Ovary (tissue), 9 donors: ENCODE data around the gene TRPM3. TPM values are rescaled to one million over a fixed set of nuclear protein-coding genes. Genes with fewer than 3 reads are reported as not detected.

ENCODE experiments used
- DNase-seq, 5 donors: peaks; one replicate each; pipeline ENCODE4 v3.0.0-alpha.2; 2019 to 2020
- H3K27ac ChIP-seq, 2 donors: fragments of 200-600 bp; one replicate each; pipeline versions ENCODE4 v1.5.1 to v1.8.0; 2019 to 2022
- H3K27me3 ChIP-seq: fragments of 200-600 bp; one replicate; pipeline ENCODE4 v1.8.0; 2022
- H3K36me3 ChIP-seq: fragments of 200-600 bp; sonication (generic); one replicate; pipeline ENCODE4 v1.5.1; 2019
- H3K4me1 ChIP-seq: one replicate; pipeline ENCODE4 v1.8.1; 2013; ENCODE audit warnings: mild to moderate bottlenecking, moderate library complexity; ENCODE audit not compliant: insufficient read depth
- H3K4me3 ChIP-seq: fragments of 200-600 bp; sonication (generic); one replicate; pipeline ENCODE4 v1.5.1; 2017
- H3K9me3 ChIP-seq, 2 donors: fragments of 200-600 bp in 1 of 2; sonication (generic) in 1 of 2; one replicate each; pipeline versions ENCODE4 v1.5.1 to v1.8.1; 2013 to 2019; ENCODE audit warnings: mild to moderate bottlenecking in 1 of 2, moderate library complexity in 1 of 2
- CTCF ChIP-seq, 3 donors: fragments of 450-650 bp in 2 of 3; fragments of 200-600 bp in 1 of 3; IDR thresholded peaks; one replicate each; pipeline versions ENCODE4 v1.5.1 to v1.8.0; 2016 to 2022; ENCODE audit warnings: antibody characterized with exemption in 3 of 3, mild to moderate bottlenecking in 1 of 3
- EP300 ChIP-seq: sonication (generic); formaldehyde crosslinking; IDR thresholded peaks from one replicate; pipeline ENCODE4 v1.6.1; 2017; ENCODE audit warnings: antibody characterized with exemption
- POLR2A ChIP-seq: fragments of 450-650 bp; IDR thresholded peaks from one replicate; pipeline ENCODE4 v1.6.1; 2017; ENCODE audit warnings: antibody characterized with exemption, mild to moderate bottlenecking, moderate library complexity
- WGBS, 3 donors: extraction: QIAGEN DNeasy Blood & Tissue Kit in 1 of 3; methylation state at CpG; one replicate each; pipeline versions ENCODE4 v1.1.5 to v1.1.7; 2013 to 2017; 5-methylcytosine and 5-hydroxymethylcytosine counted together
- intact Hi-C, 4 donors: fragments of 100-400 bp; cut with DNase I; formaldehyde crosslinking; loops; one replicate each; pipeline versions ENCODE4 v1.11.0 to v1.15.1; 2022 to 2023
- polyA plus RNA-seq, 2 donors: library from polyadenylated mRNA; stranded (reverse); fragments of 200-250 nt in 1 of 2; fragments of 350-450 nt in 1 of 2; fragmentation: Illumina TruSeq in 1 of 2; extraction: RNeasy Lipid Tissue Mini Kit (QIAGEN cat#74804) in 1 of 2; gene quantifications; one replicate each; pipeline ENCODE4 v1.2.3, GENCODE V29; 2013 to 2014
- total RNA-seq, 7 donors: library from RNA; depleted of rRNA in 2 of 7; stranded (reverse); fragments of >200 nt in 2 of 7; fragmentation: NEBNext Ultra II Directional in 3 of 7; extraction: Animal tissue kit (Norgen Biotek cat#: 25700) in 3 of 7; gene quantifications; one replicate each; pipeline versions ENCODE4 v1.1.0 to v1.2.4, GENCODE V29; 2016 to 2023
- donor health status: DM: no; HTN: no; CAD: no; lungs with moderate emphysema.
- donor health status: DM: no; HTN: no; CAD: no.
- donor health status: Bipolar disorder and iron deficiency.
- donor health status: DM: yes; HTN: yes; CAD: no.
- donor health status: DM: no; HTN: no; CAD: no.
- donor health status: DM: yes; HTN: yes; CAD: no.

Gene TRPM3
- total and polyA plus RNA-seq, 9 donors: 0.80 to 18.5 (median 4.6) TPM

- no peak for DNase-seq
- 70 to 82% (median 75%) methylated on average over 5 of the region's 5 CpGs for WGBS, 3 donors
- intact Hi-C loops: no loop called here
- no peak for TF ChIP-seq POLR2A
- no peak for TF ChIP-seq EP300
- no peak for TF ChIP-seq CTCF (IDR thresholded peaks at IDR 0.05)
- Histone ChIP-seq H3K27me3 (no peaks in the 10 kb centered on the region), H3K4me1 (no peaks in the 10 kb centered on the region), H3K9me3 (no peaks in the 10 kb centered on the region), H3K27ac (no peak overlapping the region), H3K36me3 (no peaks in the 10 kb centered on the region), H3K4me3 (no peak overlapping the region)
These were observed 48.8 kb downstream of the TRPM3 start for GRCh38 chr9:71072587-71072986.

- DNase-seq: no peak
- 92 to 94% (median 94%) methylated on average over 1 of the region's 1 CpG for WGBS, 3 donors
- H3K4me1 ChIP-seq: no peaks in the 10 kb centered on the region
- no peaks in the 10 kb centered on the region for H3K9me3 ChIP-seq
- no peak overlapping the region for H3K4me3 ChIP-seq
- no peaks in the 10 kb centered on the region for H3K36me3 ChIP-seq
- H3K27ac ChIP-seq: no peak overlapping the region
- H3K27me3 ChIP-seq: no peaks in the 10 kb centered on the region
- intact Hi-C loops: no loop called here
- TF ChIP-seq POLR2A (no peak), EP300 (no peak), CTCF (IDR thresholded peaks at IDR 0.05) (no peak)
These were observed 49.8 kb downstream of the TRPM3 start for GRCh38 chr9:71071633-71072032.

DNA sequence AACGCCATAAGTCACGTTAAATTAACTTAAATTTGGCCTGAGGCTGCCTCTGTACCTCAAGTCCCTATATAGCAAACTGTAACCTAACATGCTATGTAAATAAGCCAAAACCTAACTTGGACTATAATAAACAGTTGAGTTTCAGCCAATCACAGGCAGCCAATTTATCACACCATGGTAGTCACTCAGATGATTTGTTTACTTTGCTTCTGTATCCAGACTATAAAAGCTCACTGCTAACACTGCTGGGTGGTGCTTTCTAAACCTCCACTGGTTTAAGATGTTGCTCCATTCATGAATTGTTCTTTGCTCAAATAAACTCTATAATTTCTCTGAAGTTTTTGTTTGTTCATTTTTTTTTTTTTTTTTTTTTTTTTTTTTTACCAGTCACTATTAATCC lies 62.8 kb downstream of the TRPM3 start:
- Histone ChIP-seq H3K27ac (no peak overlapping the region), H3K4me3 (no peak overlapping the region), H3K27me3 (no peaks in the 10 kb centered on the region), H3K36me3 (no peaks in the 10 kb centered on the region), H3K9me3 (no peaks in the 10 kb centered on the region), H3K4me1 (no peaks in the 10 kb centered on the region)
- TF ChIP-seq CTCF (IDR thresholded peaks at IDR 0.05) (no peak), POLR2A (no peak), EP300 (no peak)
- 91 to 98% (median 96%) methylated on average over 2 of the region's 2 CpGs for WGBS, 3 donors
- no peak for DNase-seq
- intact Hi-C loops: no loop called here

GRCh38 chr9:71052287-71052686 lies 69.1 kb downstream of the TRPM3 start:
- no peak for TF ChIP-seq CTCF (IDR thresholded peaks at IDR 0.05)
- TF ChIP-seq EP300: no peak
- no peak for TF ChIP-seq POLR2A
- intact Hi-C loops: no loop called here
- Histone ChIP-seq H3K9me3 (no peaks in the 10 kb centered on the region), H3K4me1 (no peaks in the 10 kb centered on the region), H3K4me3 (no peak overlapping the region), H3K27ac (no peak overlapping the region), H3K36me3 (no peaks in the 10 kb centered on the region), H3K27me3 (no peaks in the 10 kb centered on the region)
- DNase-seq: no peak
- 49 to 69% (median 57%) methylated on average over 4 of the region's 4 CpGs for WGBS, 3 donors

DNA sequence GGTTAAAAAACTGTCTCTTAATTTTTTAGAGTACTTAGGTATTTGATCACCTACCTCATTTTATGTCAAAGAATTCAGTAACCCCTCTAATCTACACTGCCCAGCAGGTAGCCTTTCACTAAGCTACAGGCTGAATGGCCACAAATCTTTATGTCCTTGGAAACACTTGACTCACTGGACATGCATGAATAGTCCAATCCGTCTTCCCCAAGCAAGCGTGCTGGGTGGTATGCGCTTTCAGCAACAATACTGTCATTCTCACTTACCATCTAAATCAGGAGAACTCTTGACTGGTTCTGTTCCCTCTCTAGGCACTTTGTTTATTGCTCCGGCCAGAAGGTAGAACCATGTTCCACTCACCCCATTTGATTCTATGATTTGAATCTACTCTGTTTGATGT lies 73.1 kb downstream of the TRPM3 start:
- no peaks in the 10 kb centered on the region for H3K36me3 ChIP-seq
- no peaks in the 10 kb centered on the region for H3K9me3 ChIP-seq
- TF ChIP-seq CTCF (IDR thresholded peaks at IDR 0.05) (no peak), EP300 (no peak), POLR2A (no peak)
- H3K27me3 ChIP-seq: no peaks in the 10 kb centered on the region
- H3K27ac ChIP-seq: no peak overlapping the region
- intact Hi-C loops: no loop called here
- no peaks in the 10 kb centered on the region for H3K4me1 ChIP-seq
- 55 to 68% (median 65%) methylated on average over 4 of the region's 4 CpGs for WGBS, 3 donors
- no peak for DNase-seq
- no peak overlapping the region for H3K4me3 ChIP-seq
